Germinal center (tissue), 1 donor: ENCODE measurements around the gene ADAP1.
"Not testable (repeated sequence)": the region's sequence is repeated elsewhere in the genome, so short reads cannot be mapped to it uniquely, and the experiment has no call there.

Source experiments
- DNase-seq: peaks from one replicate; pipeline ENCODE4 v3.0.0; 2012; ENCODE audit warnings: mixed read lengths, low spot score

Gene ADAP1

GRCh38 chr7:974820-975681 is 20.6 kb upstream of the ADAP1 start, which contains the start of gene COX19:
TSS of gene COX19 (minus strand) at chr7:975549. CDS start at chr7:975509, 40 bp downstream.
- peak; percentile 92 for DNase-seq

DNA sequence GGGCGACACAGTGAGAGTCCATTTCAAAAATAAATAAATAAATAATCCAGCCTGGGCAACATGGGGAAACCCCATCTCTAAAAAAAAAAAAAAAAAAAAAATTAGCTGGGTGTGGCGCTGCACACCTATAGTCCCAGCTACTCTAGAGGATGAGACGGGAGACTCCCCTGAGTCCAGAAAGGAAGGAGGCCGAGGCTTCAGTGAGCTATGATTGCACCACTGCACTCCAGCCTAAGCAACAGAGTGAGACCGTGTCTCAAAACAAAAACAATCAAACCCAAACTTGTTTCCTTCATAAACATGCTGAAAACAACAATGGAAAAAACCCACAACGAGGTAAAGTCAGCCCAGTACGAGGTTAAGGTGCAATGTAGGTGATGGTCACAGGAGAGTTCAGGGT is 19.7 kb upstream of the ADAP1 start:
- DNase-seq: no peak

DNA sequence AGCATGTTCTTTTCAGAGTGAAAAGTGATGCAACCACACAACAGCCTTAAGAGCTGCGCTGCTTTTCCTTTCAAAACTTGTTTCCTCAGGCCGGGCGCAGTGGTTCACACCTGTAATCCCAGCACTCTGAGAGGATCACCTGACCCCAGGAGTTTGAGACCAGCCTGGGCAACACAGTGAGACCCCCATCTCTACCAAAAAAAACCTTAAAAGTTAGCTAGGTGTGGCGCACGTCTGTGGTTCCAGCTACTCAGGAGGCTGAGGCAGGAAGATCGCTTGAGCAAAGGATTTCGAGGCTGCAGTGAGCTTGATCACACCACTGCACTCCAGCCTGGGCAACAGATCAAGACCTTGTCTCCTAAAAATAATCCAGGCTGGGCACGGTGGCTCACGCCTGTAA is 18.8 kb upstream of the ADAP1 start:
- no peak for DNase-seq

DNA sequence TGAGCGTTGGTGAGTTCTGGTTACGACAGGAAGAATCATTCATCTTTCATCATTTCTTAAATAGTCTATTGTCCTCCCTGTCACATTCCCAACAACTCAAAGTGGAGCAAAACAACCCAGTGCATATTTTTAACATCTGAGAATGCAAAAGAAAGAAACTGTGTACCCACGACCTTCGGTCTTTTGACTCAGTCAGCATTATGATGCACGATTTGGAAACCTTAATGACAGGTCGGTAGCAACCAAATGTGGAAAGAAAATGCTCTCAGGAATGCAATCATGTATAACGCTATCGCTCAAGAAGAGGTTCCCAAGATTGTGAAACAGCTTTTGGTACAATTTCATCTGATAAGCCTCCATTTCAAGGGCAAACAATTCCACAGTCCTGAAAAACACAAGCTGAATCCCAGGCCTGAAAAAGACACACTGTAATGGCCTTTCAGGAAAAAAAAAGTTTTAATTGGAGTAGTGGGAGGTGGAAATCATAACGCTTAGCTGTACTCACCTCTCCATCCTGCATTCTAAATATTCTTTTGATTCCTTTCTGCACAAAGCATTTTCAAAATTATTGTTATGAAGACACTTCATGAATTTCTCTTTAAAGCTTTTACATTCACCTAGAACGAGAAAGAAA is 18.3 kb upstream of the ADAP1 start:
- no peak for DNase-seq

GRCh38 chr7:972110-972509 is 17.6 kb upstream of the ADAP1 start:
- DNase-seq: no peak

DNA sequence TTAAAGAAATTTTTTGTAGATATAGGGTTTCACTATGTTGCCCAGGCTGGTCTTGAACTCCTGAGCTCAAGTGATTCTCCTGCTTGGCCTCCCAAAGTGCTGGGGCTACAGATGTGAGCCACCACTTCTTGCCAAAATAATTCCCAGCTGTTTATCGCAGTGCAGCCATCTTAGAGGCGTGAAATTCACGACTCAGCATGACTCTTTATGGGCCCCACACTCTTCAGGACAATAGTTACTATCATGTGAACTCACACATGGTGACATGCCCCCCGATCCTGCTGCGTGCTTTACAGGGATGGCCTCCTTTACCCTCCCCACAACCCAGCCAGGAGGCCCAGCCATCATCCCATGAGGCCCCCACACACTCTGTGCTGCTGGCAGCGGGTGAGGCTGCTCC is 16.3 kb upstream of the ADAP1 start:
- DNase-seq: no peak

GRCh38 chr7:969403-969802 is 14.9 kb upstream of the ADAP1 start:
- DNase-seq: no peak

DNA sequence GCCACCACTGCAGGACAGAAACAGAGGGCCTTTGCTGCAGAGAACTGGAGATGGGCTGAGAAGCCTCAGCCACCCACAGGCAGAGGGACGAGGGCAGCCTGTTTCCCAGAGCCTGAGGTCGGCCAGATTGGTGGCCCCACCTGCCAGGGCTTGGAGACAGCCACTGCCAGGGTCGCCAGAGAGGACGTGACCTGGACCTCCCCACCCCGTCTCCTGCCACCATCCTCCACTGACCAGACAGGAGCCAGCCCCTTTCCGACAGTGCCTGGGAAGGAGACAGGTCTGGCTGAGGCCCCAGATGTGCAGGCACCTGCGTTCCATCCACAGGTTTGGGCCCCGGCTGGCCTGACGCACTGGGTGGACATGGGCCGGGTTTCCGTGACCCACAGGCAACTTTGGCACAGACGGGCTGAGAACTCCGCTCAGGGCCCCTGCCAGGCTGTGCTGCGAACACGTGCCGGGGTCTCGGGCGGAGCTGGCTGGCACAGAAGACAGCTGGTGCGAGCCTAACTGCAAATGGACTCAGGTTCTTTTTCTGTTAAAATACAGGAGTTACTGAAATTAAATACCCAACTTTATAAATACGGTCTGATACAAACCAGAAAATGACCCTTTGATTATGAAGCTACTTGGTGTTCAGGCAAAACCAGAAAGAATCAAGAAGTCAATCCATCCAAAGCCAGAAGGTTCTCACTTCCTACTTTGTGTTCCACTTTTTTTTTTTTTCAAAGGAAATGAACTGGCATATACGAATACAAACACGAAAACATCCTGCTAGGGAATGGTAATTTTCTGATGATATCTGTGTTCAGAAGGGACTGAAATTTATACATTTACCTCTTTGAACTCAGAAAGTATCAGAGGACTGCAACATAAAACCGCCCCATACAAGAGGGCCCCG is 14.0 kb upstream of the ADAP1 start:
- no peak for DNase-seq

DNA sequence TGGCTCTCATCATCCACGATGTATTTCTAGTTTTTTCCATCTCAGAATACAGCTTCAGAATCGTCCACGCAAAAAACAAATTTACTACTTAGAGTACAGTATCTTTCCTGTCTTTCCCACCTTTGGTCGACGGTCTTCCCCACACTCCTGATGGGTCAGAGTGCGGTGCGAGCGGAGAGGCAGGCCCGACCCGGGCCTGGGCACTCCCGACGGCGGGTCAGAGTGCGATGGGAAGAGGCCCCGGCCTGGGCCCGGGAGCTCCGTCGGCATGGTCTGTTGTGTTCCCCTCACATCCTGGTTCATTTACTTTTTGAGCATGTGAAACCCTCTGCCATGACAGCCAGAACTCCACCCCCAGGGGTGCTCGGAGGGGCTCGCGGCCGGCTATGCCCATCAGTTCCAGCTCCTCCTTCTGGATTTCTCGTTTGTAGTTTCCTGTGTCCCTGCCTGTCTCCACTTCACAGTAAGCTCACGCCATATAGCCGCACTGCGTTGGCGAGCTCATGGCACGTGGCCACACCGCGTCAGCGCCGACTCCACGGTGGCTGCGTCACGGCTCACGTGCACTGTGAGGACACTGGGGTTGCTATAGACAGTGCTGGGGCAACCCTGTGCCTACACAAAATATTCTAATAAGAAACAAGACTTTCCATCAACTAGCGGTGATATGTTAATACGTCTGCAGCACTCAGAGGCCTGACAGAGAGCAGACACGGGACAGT is 13.0 kb upstream of the ADAP1 start:
- no peak for DNase-seq

DNA sequence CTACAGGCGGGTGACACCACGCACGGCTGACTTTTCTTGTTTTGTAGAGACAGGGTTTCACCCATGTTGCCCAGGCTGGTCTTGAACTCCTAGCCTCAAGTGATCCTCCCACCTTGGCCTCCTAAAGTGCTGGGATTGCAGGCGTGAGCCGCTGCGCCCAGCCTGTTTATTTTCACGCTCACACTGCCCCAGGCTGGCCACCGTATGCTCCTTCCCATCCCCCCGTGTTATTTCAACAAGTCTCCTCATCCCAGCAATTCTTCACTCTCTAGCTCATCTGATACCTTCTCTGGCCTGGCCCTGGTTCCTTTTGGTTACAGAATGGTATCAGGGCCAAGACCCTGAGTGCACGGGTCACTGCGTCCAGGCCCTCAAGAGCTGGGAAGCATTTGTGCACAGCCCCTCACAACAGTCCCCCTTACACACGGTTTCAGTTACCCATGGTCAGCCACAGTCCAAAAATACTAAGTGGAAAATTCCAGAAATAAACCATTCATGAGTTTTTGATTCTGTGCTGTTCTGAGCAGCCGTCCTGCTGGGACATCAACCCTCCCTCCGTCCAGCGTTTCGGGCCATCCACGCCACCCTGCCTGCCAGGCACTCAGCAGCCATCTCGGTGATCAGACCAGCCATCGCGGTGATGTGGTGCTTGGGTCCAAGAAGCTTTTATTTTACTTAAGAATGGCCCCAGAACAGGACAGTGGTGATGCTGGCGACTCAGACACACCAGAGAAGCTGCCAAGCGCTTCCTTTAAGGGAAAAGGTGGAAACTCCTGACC is 12.0 kb upstream of the ADAP1 start:
- DNase-seq: no peak

- DNase-seq: no peak
Observed at GRCh38 chr7:964401-965231, 10.1 kb upstream of the ADAP1 start.

DNA sequence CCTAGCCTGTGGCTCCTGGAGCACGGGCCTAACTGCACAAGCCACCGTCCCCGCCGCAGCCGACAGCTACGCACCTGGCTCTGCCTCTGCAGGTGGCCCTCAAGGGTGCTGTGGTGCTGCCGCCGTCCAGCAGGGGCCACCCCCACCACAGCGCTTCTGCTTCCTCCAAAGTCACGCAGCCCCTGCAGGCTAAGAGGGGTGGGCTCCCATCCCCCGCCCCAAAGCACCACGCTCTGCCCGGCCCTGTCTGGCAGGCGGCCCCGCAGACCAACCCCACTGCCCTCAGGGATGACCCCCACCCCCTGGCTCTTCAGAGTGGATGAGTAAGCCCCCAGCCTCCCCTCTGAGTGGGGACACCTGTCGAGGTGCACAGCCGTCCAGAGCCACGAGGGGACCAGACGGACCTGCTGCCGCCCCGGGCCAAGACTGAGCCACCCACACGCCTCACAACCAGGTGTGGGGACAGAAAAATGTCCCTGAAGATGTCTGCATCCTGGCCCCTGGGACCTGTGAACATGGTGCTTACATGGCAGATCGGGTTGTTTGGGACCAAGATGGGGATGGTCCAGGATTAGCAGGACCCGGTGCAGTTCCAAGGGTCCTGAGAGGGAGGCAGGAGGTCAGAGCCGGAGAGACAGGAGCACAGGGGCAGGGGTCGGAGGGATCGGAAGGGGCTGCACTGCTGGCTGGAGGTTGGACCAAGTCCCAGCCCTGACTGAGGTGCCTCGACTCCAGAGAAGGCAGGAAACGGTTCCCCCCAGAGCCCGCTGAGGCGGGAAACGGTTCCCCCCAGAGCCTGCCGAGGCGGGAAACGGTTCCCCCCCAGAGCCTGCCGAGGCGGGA is 9.0 kb upstream of the ADAP1 start:
- peak; percentile 49 for DNase-seq

DNA sequence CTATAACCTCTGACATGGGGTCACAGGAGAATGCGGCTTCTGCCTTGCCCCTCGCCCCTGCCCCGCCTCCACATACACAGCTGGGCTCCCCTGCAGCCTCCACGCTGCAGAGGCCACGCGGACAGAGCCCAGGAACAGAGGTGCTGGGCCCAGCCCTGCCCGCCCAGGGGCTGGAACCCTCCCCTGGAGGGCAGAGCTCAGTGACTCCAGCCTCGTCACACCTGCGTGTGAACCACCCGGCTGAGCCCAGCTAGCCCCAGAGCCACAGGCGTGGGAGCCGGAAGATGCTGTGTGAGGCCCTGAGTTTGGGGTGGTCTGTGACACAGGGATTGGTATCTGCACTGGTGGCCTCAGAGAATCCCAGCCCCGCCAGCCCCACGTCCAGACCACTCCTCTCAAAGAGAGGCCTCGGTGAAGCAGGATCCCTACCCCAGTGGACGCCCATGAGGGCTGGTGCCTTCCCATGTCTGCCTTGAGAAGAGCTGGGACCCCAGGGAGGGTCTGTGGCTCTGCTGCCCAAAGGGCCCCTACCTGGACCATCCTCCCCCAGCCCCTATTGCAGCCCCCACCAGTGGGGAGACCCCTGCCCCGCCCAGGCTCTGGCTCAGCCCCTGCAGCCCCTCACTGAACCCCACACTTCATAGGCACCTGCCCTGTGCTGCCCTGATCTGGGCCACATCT is 8.1 kb upstream of the ADAP1 start:
- no peak for DNase-seq

DNA sequence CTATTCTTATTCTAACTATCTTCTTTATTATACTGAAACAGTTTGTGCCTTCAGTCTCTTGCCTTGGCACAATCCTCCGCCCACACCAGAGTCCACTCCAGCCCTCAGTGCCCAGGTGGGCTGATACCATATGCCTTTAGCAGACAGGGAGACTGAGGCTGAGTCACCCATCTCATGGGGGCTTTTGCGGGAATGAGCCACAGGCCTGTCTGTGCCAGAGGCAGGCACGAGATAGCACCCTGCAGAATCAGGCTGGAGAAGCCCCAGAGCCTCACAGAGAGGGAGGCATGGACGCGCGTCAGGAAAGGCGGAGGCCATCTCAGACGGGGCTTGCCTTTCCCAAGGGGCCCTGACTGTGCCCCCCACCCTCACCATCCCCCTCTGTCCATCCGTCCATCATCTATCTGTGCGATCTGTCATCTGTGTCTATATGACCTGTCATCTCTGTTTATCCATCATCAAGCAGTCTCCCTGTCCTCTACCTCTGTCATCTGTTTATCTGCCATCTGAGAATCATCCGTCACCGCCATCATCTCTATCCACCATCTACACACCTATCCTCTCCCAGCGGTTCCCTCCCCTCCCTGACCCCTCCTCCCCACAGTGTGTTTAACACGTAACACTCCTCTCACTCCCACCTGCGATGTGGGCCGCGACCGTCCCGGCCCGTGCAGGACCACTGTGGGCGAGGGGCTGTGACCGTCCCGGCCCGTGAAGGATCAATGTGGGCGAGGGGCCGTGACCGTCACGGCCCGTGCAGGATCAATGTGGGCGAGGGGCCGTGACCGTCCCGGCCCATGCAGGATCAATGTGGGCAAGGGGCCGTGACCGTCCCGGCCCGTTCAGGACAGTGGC is 7.3 kb upstream of the ADAP1 start:
- no peak for DNase-seq

DNA sequence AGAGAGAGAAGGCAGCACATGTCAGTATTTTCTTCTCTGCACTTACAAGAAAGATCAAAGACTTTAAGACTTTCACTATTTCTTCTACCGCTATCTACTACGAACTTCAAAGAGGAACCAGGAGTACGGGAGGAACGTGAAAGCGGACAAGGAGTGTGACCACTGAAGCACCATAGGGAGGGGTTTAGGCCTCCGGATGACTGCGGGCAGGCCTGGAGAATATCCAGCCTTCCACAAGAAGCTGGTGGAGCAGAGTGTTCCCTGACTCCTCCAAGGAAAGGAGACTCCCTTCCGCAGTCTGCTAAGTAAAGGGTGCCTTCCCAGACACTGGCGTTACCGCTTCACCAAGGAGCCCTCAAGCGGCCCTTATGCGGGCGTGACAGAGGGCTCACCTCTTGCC is 6.5 kb upstream of the ADAP1 start:
- not testable (repeated sequence) for DNase-seq

- DNase-seq: no peak
Observed at GRCh38 chr7:960269-960871, 5.9 kb upstream of the ADAP1 start.

DNA sequence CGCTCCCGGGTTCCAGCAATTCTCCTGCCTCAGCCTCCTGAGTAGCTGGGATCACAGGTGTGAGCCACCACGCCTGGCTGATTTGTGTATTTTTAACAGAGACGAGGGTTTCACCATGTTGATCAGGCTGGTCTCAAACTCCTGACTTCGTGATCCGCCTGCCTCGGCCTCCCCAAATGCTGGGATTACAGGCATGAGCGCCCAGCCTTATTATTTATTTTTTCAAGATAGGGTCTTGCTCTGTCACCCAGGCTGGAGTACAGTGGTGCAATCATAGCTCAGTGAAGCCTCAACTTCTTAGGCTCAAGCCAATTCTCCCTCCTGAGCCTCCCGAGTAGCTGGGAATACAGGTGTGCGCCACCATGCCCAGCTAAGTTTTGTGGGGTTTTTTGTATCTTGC is 5.3 kb upstream of the ADAP1 start:
- not testable (repeated sequence) for DNase-seq
